Tibial nerve (tissue), 3 donors: ENCODE data around the gene CPEB3.

Source experiments
- POLR2A ChIP-seq, 2 donors: fragments of 450-650 bp; IDR thresholded peaks; one replicate each; pipeline ENCODE4 v1.6.1; 2017; ENCODE audit warnings: antibody characterized with exemption in 2 of 2, mild to moderate bottlenecking in 2 of 2, moderate library complexity in 2 of 2
- TF ChIP-seq, protein P1 (sequence below), 5 experiments: fragments of 200-600 bp in 3 of 5; fragments of 450-650 bp in 2 of 5; sonication (generic) in 3 of 5; IDR thresholded peaks; one replicate each; pipeline ENCODE4 v1.5.1; 2016 to 2019; ENCODE audit warnings: antibody characterized with exemption in 5 of 5, mild to moderate bottlenecking in 3 of 5, moderate library complexity in 2 of 5

DNA sequence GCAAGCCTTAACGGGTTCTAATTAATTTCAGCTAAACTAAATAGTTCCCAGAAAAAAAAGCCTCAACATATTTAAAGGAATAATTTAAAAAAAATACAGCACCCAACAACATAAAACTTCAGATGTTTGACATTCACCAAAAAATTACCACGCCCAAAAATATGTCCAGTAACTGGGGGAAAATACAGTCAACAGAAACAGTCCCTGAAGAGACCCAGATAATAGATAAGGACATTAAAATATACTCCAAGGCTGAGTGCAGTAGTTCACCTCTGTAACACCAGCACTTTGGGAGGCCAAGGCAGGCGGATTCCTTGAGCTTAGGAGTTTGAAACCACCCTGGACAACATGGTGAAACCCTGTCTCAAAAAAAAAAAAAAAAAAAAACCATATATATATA is 289.3 kb downstream of the CPEB3 start:
- TF ChIP-seq, protein P1, sequence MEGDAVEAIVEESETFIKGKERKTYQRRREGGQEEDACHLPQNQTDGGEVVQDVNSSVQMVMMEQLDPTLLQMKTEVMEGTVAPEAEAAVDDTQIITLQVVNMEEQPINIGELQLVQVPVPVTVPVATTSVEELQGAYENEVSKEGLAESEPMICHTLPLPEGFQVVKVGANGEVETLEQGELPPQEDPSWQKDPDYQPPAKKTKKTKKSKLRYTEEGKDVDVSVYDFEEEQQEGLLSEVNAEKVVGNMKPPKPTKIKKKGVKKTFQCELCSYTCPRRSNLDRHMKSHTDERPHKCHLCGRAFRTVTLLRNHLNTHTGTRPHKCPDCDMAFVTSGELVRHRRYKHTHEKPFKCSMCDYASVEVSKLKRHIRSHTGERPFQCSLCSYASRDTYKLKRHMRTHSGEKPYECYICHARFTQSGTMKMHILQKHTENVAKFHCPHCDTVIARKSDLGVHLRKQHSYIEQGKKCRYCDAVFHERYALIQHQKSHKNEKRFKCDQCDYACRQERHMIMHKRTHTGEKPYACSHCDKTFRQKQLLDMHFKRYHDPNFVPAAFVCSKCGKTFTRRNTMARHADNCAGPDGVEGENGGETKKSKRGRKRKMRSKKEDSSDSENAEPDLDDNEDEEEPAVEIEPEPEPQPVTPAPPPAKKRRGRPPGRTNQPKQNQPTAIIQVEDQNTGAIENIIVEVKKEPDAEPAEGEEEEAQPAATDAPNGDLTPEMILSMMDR (IDR thresholded peaks at IDR 0.05), result no peak
- TF ChIP-seq POLR2A (IDR thresholded peaks at IDR 0.05), result no peak
